GM19463 (cell line): ENCODE results near the gene MYH6.

Experiments used
- ATAC-seq: cut with Tn5 transposase; IDR thresholded peaks from one replicate; pipeline ENCODE4 v1.9.1; 2021; ENCODE audit warnings: mild to moderate bottlenecking, moderate library complexity; ENCODE audit not compliant: unreplicated experiment

MYH6 gene

GRCh38 chr14:23339506-23340268 is 68.4 kb downstream of the MYH6 start:
- ATAC-seq: no peak

- no peak for ATAC-seq
Observed at GRCh38 chr14:23335623-23336022, 72.5 kb downstream of the MYH6 start.
